IMR-90 (cell line): Measurements from ENCODE around the gene CDH13. TPM values are rescaled to one million over a fixed set of nuclear protein-coding genes. Genes with fewer than 3 reads are reported as not detected.

ENCODE experiments used
- ATAC-seq: fragments of 200-7000 bp; cut with Tn5 transposase; 2 replicates; pipeline ENCODE4 v1.9.1; 2020; ENCODE audit warnings: low read depth, mild to moderate bottlenecking, moderate library complexity
- BruUV-seq: library from RNA; stranded (reverse); fragments of 400-500 nt; replicated peaks from 2 replicates; lab custom pipeline; 2021; lab: Mats Ljungman, UMichigan
- CTCF ChIA-PET: fragments of 300-600 bp; formaldehyde crosslinking; extraction: SDS; loops from one replicate; lab custom pipeline; 2021; ENCODE audit warnings: antibody characterized with exemption; lab: Yijun Ruan, JAX
- POLR2A ChIA-PET: fragments of 300-600 bp; sonication (Branson Sonifier 250); formaldehyde crosslinking; loops from one replicate; lab custom pipeline; 2022; ENCODE audit warnings: antibody characterized with exemption; ENCODE audit not compliant: unreplicated experiment; lab: Charles Lee
- DNase-seq: peaks from one replicate; pipeline ENCODE4 v3.0.0; 2013
- H2AFZ ChIP-seq: replicated peaks from 2 replicates; pipeline ENCODE3; 2013; ENCODE audit warnings: low read length, mild to moderate bottlenecking; ENCODE audit not compliant: poor library complexity
- H2AK5ac ChIP-seq: 2 replicates; pipeline ENCODE4 v1.6.1; 2013; ENCODE audit warnings: low read depth, low read length, inconsistent platforms
- H2AK9ac ChIP-seq: replicated peaks from 2 replicates; pipeline ENCODE3; 2013; ENCODE audit warnings: mild to moderate bottlenecking, low read depth, low read length, moderate library complexity; ENCODE audit not compliant: poor library complexity
- H2BK120ac ChIP-seq: 2 replicates; pipeline ENCODE4 v1.6.1; 2013; ENCODE audit warnings: low read depth, low read length, inconsistent platforms
- H2BK15ac ChIP-seq: 3 replicates; pipeline ENCODE4 v1.6.1; 2013; ENCODE audit warnings: low read depth, low read length, inconsistent platforms
- H2BK20ac ChIP-seq: 2 replicates; pipeline ENCODE4 v1.6.1; 2013; ENCODE audit warnings: low read depth, mild to moderate bottlenecking, inconsistent platforms, low read length, moderate library complexity
- H2BK5ac ChIP-seq: 2 replicates; pipeline ENCODE4 v1.6.1; 2013; ENCODE audit warnings: mild to moderate bottlenecking, low read depth, low read length, inconsistent platforms; ENCODE audit not compliant: poor library complexity, severe bottlenecking
- H3K14ac ChIP-seq: replicated peaks from 2 replicates; pipeline ENCODE4 v1.6.1; 2013; ENCODE audit warnings: low read depth, low read length, inconsistent platforms
- H3K18ac ChIP-seq: 2 replicates; pipeline ENCODE4 v1.6.1; 2013; ENCODE audit warnings: low read depth, low read length, control low read depth
- H3K23ac ChIP-seq: 2 replicates; pipeline ENCODE4 v1.6.1; 2013; ENCODE audit warnings: low read depth, low read length, inconsistent platforms
- H3K27ac ChIP-seq: 2 replicates; pipeline ENCODE4 v1.5.1; 2013; ENCODE audit warnings: mild to moderate bottlenecking, control low read depth, low read length; ENCODE audit not compliant: insufficient read depth
- H3K27me3 ChIP-seq: 2 replicates; pipeline ENCODE4 v1.6.1; 2013; ENCODE audit warnings: low read length; ENCODE audit not compliant: control insufficient read depth, insufficient read depth
- H3K36me3 ChIP-seq: 2 replicates; pipeline ENCODE4 v1.6.1; 2013; ENCODE audit warnings: low read length, mixed read lengths; ENCODE audit not compliant: control insufficient read depth, insufficient read depth
- H3K4ac ChIP-seq: 2 replicates; pipeline ENCODE4 v1.6.1; 2013; ENCODE audit warnings: low read depth, low read length, inconsistent platforms
- H3K4me1 ChIP-seq: 2 replicates; pipeline ENCODE4 v1.6.1; 2013; ENCODE audit warnings: low read length, mixed read lengths; ENCODE audit not compliant: control insufficient read depth, insufficient read depth
- H3K4me2 ChIP-seq: 2 replicates; pipeline ENCODE4 v1.6.1; 2013; ENCODE audit warnings: low read depth, mild to moderate bottlenecking, control low read depth, low read length, moderate library complexity
- H3K4me3 ChIP-seq: 2 replicates; pipeline ENCODE4 v1.5.1; 2013; ENCODE audit warnings: low read depth, mild to moderate bottlenecking, control low read depth, low read length, moderate library complexity; ENCODE audit not compliant: insufficient read depth
- H3K56ac ChIP-seq: 2 replicates; pipeline ENCODE4 v1.6.1; 2013; ENCODE audit warnings: low read length, inconsistent platforms; ENCODE audit not compliant: insufficient read depth; ENCODE audit errors: extremely low read depth
- H3K79me1 ChIP-seq, 2 experiments: 2 replicates each; pipeline ENCODE4 v1.6.1; 2013; ENCODE audit warnings: low read length in 2 of 2, inconsistent platforms in 1 of 2, low read depth in 1 of 2
- H3K9ac ChIP-seq: 2 replicates; pipeline ENCODE4 v1.6.1; 2013; ENCODE audit warnings: low read depth, low read length, control low read depth
- H3K9me1 ChIP-seq: 2 replicates; pipeline ENCODE4 v1.6.1; 2013; ENCODE audit warnings: low read length, inconsistent platforms; ENCODE audit not compliant: insufficient read depth
- H3K9me3 ChIP-seq: 2 replicates; pipeline ENCODE4 v1.6.1; 2013; ENCODE audit warnings: low read length; ENCODE audit not compliant: control insufficient read depth, insufficient read depth
- H4K20me1 ChIP-seq: 2 replicates; pipeline ENCODE4 v1.6.1; 2013; ENCODE audit warnings: low read length, inconsistent platforms; ENCODE audit not compliant: insufficient read depth
- H4K5ac ChIP-seq: 2 replicates; pipeline ENCODE4 v1.6.1; 2013; ENCODE audit warnings: mild to moderate bottlenecking, low read depth, low read length, control low read depth
- H4K8ac ChIP-seq, 2 experiments: 2 replicates each; pipeline ENCODE4 v1.6.1; 2013; ENCODE audit warnings: low read depth in 2 of 2, low read length in 2 of 2, control low read depth in 1 of 2, inconsistent platforms in 1 of 2
- H4K91ac ChIP-seq: 2 replicates; pipeline ENCODE4 v1.6.1; 2013; ENCODE audit warnings: low read depth, low read length, inconsistent platforms; ENCODE audit not compliant: insufficient read depth
- BHLHE40 ChIP-seq: fragments of 150-350 bp; IDR thresholded peaks from 2 replicates; pipeline ENCODE4 v1.6.1; 2016; ENCODE audit warnings: mild to moderate bottlenecking, low read depth, low read length
- CEBPB ChIP-seq: IDR thresholded peaks from 2 replicates; pipeline ENCODE4 v1.6.1; 2012; ENCODE audit warnings: low read depth, low read length, improper control_type of control experiment
- FOS ChIP-seq: fragments of 150-350 bp; IDR thresholded peaks from 2 replicates; pipeline ENCODE4 v1.6.1; 2016; ENCODE audit warnings: low read depth, low read length
- MAFK ChIP-seq: IDR thresholded peaks from 2 replicates; pipeline ENCODE4 v1.6.1; 2012; ENCODE audit warnings: low read depth, low read length, improper control_type of control experiment
- MAZ ChIP-seq: IDR thresholded peaks from 2 replicates; pipeline ENCODE4 v1.6.1; 2012; ENCODE audit warnings: low read depth, mild to moderate bottlenecking, low read length, improper control_type of control experiment, moderate library complexity, borderline replicate concordance
- MXI1 ChIP-seq: IDR thresholded peaks from 2 replicates; pipeline ENCODE4 v1.6.1; 2012; ENCODE audit warnings: low read depth, mild to moderate bottlenecking, low read length, moderate library complexity, borderline replicate concordance
- NFE2L2 ChIP-seq: fragments of 150-350 bp; IDR thresholded peaks from 2 replicates; pipeline ENCODE4 v1.6.1; 2016; ENCODE audit warnings: low read depth, mild to moderate bottlenecking, low read length
- RAD21 ChIP-seq: IDR thresholded peaks from 2 replicates; pipeline ENCODE4 v1.6.1; 2012; ENCODE audit warnings: low read length, improper control_type of control experiment
- RCOR1 ChIP-seq: IDR thresholded peaks from 2 replicates; pipeline ENCODE4 v1.6.1; 2012; ENCODE audit warnings: mild to moderate bottlenecking, low read length, improper control_type of control experiment; ENCODE audit not compliant: insufficient replicate concordance
- SMC3 ChIP-seq: fragments of 150-350 bp; IDR thresholded peaks from 2 replicates; pipeline ENCODE4 v1.6.1; 2016; ENCODE audit warnings: low read depth, mild to moderate bottlenecking, antibody characterized with exemption, low read length, moderate library complexity
- WGBS, 2 experiments: methylation state at CpG; one replicate each; pipeline versions ENCODE4 v1.1.5 to v1.1.7; 2013; ENCODE audit warnings: missing lambda C conversion rate in 2 of 2; ENCODE audit not compliant: insufficient read length in 1 of 2; ENCODE audit errors: extremely low coverage in 2 of 2; 5-methylcytosine and 5-hydroxymethylcytosine counted together
- dilution Hi-C: fragments of 300-500 bp; cut with HindIII; formaldehyde crosslinking; loops from one replicate; pipeline ENCODE4 v1.14.3; 2018; ENCODE audit warnings: low sequenced_read_pairs; ENCODE audit not compliant: unreplicated experiment
- in situ Hi-C: fragments of 300-500 bp; cut with MboI; formaldehyde crosslinking; loops from 3 replicates; pipeline ENCODE4 v1.14.3; 2019; ENCODE audit warnings: low sequenced_read_pairs, inconsistent platforms, mixed read lengths
- intact Hi-C: fragments of 100-400 bp; cut with micrococcal nuclease; formaldehyde crosslinking; loops from 2 replicates; pipeline ENCODE4 v1.10.0; 2022
- polyA plus RNA-seq, 3 experiments: library from polyadenylated mRNA; depleted of rRNA; stranded (reverse); fragments of >200 nt; gene quantifications; 2 replicates each; pipeline ENCODE4 v1.2.3, GENCODE V29; 2012; ENCODE audit warnings: low replicate concordance in 1 of 3
- total RNA-seq: library from RNA; depleted of rRNA; stranded (reverse); fragments of >200 nt; gene quantifications from 2 replicates; pipeline ENCODE4 v1.2.3, GENCODE V29; 2012
- TF ChIP-seq, protein P1 (sequence below): fragments of 150-350 bp; IDR thresholded peaks from 2 replicates; pipeline ENCODE4 v1.6.1; 2017; ENCODE audit warnings: mild to moderate bottlenecking, antibody characterized with exemption, low read length, low read depth
- TF ChIP-seq, protein P2 (sequence below): fragments of 150-350 bp; IDR thresholded peaks from 2 replicates; pipeline ENCODE4 v1.6.1; 2016; ENCODE audit warnings: low read depth, mild to moderate bottlenecking, low read length, moderate library complexity, borderline replicate concordance
- TF ChIP-seq, protein P3 (sequence below): conservative IDR thresholded peaks from 2 replicates; pipeline ENCODE4 v1.5.1; 2012; ENCODE audit warnings: mild to moderate bottlenecking, low read depth, low read length, improper control_type of control experiment

Gene CDH13
- total and polyA plus RNA-seq, 2 of the 4 experiments (the other 2 are of a cell fraction), result 61.6 to 74.7 TPM

DNA sequence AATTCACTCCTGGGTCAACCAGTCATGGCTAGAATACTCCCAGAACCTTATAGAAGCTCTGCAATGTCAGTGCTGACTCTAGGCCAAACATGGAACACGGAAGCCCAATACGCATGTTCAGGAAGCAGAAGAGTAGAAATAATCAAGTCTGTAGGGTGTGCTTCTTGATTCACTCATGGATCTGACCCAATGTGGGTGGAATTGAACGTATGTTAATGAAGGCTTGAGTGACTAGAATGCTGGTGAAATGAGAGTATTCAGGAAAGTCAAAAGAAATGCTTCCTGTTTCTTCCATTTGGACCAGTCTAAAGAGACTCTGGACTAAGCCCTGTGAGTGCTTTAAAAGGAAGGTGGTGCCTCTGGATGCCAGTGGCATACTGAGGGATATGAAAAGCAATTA, 395.0 kb downstream of the CDH13 start:
- 40% methylated on average over 1 of the region's 3 CpGs; no CpG with 5 or more reads in 1 of the 2 experiments for WGBS, 2 experiments
- no peak overlapping the region for H3K4me3 ChIP-seq

More for the DNA sequence above, 395.0 kb downstream of the CDH13 start:
- no peaks in the 10 kb centered on the region for H3K9me3 ChIP-seq
- ChIA-PET CTCF (no interaction called here), POLR2A (no interaction called here)
- H2BK120ac ChIP-seq, result no peak overlapping the region
- no peak overlapping the region for H3K27ac ChIP-seq
- no peak overlapping the region for H3K14ac ChIP-seq
- H4K91ac ChIP-seq, result no peak overlapping the region
- in situ Hi-C loops (no loop called here), dilution Hi-C loops (no loop called here), intact Hi-C loops (no loop called here)
- no peaks in the 10 kb centered on the region for H4K20me1 ChIP-seq
- ATAC-seq (no peak), DNase-seq (no peak)
- no peak overlapping the region for H3K9ac ChIP-seq
- H3K27me3 ChIP-seq, result no peaks in the 10 kb centered on the region
- H3K56ac ChIP-seq, result no peak overlapping the region
- H2BK20ac ChIP-seq, result no peak overlapping the region
- no peak overlapping the region for H4K5ac ChIP-seq
- no peak overlapping the region for H2AK5ac ChIP-seq
- H2AK9ac ChIP-seq, result no peak overlapping the region
- TF ChIP-seq MAFK (no peak), BHLHE40 (no peak), NFE2L2 (no peak), FOS (no peak), MXI1 (no peak), MAZ (no peak), CEBPB (no peak), SMC3 (no peak), RAD21 (no peak), RCOR1 (no peak)
- TF ChIP-seq, protein P1, sequence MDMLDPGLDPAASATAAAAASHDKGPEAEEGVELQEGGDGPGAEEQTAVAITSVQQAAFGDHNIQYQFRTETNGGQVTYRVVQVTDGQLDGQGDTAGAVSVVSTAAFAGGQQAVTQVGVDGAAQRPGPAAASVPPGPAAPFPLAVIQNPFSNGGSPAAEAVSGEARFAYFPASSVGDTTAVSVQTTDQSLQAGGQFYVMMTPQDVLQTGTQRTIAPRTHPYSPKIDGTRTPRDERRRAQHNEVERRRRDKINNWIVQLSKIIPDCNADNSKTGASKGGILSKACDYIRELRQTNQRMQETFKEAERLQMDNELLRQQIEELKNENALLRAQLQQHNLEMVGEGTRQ, result no peak
- TF ChIP-seq, protein P2, sequence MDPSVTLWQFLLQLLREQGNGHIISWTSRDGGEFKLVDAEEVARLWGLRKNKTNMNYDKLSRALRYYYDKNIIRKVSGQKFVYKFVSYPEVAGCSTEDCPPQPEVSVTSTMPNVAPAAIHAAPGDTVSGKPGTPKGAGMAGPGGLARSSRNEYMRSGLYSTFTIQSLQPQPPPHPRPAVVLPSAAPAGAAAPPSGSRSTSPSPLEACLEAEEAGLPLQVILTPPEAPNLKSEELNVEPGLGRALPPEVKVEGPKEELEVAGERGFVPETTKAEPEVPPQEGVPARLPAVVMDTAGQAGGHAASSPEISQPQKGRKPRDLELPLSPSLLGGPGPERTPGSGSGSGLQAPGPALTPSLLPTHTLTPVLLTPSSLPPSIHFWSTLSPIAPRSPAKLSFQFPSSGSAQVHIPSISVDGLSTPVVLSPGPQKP, result no peak
- TF ChIP-seq, protein P3, sequence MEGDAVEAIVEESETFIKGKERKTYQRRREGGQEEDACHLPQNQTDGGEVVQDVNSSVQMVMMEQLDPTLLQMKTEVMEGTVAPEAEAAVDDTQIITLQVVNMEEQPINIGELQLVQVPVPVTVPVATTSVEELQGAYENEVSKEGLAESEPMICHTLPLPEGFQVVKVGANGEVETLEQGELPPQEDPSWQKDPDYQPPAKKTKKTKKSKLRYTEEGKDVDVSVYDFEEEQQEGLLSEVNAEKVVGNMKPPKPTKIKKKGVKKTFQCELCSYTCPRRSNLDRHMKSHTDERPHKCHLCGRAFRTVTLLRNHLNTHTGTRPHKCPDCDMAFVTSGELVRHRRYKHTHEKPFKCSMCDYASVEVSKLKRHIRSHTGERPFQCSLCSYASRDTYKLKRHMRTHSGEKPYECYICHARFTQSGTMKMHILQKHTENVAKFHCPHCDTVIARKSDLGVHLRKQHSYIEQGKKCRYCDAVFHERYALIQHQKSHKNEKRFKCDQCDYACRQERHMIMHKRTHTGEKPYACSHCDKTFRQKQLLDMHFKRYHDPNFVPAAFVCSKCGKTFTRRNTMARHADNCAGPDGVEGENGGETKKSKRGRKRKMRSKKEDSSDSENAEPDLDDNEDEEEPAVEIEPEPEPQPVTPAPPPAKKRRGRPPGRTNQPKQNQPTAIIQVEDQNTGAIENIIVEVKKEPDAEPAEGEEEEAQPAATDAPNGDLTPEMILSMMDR, result no peak
- H3K23ac ChIP-seq, result no peak overlapping the region
- no peak overlapping the region for H4K8ac ChIP-seq
- peaks cover 0 to 3% of the 10 kb centered on the region in 2 experiments; a peak in 1 of 4 replicates for H3K79me1 ChIP-seq
- H3K18ac ChIP-seq, result no peak overlapping the region
- no peaks in the 10 kb centered on the region for H3K9me1 ChIP-seq
- H2BK5ac ChIP-seq, result no peak overlapping the region
- H2AFZ ChIP-seq, result no peak overlapping the region
- BruUV-seq, result no TSS peak
- H3K4me2 ChIP-seq, result no peak overlapping the region
- no peaks in the 10 kb centered on the region for H3K36me3 ChIP-seq
- H3K4ac ChIP-seq, result no peak overlapping the region
- H3K4me1 ChIP-seq, result no peaks in the 10 kb centered on the region
- H2BK15ac ChIP-seq, result no peak overlapping the region
